HUES48 (cell line): Measurements from ENCODE around the gene ANXA10.
"Not testable (repeated sequence)": the region's sequence is repeated elsewhere in the genome, so short reads cannot be mapped to it uniquely, and the experiment has no call there.

Experiments
- H3K27ac ChIP-seq: one replicate; pipeline ENCODE4 v1.7.0; 2013; ENCODE audit warnings: low read depth, low read length, inconsistent platforms
- H3K27me3 ChIP-seq: 2 replicates; pipeline ENCODE4 v1.6.1; 2013; ENCODE audit warnings: mild to moderate bottlenecking, low read length; ENCODE audit not compliant: control insufficient read depth, insufficient read depth
- H3K36me3 ChIP-seq: 2 replicates; pipeline ENCODE4 v1.6.1; 2013; ENCODE audit warnings: low read length; ENCODE audit not compliant: control insufficient read depth, insufficient read depth
- H3K4me1 ChIP-seq: 2 replicates; pipeline ENCODE4 v1.6.1; 2013; ENCODE audit warnings: mild to moderate bottlenecking, low read length; ENCODE audit not compliant: control insufficient read depth, insufficient read depth
- H3K4me3 ChIP-seq: 2 replicates; pipeline ENCODE4 v1.5.1; 2013; ENCODE audit warnings: mild to moderate bottlenecking, low read depth, low read length
- H3K9ac ChIP-seq: 2 replicates; pipeline ENCODE4 v1.6.1; 2013; ENCODE audit warnings: mild to moderate bottlenecking, low read depth, low read length, moderate library complexity
- H3K9me3 ChIP-seq: 2 replicates; pipeline ENCODE4 v1.6.1; 2013; ENCODE audit warnings: low read length; ENCODE audit not compliant: control insufficient read depth, insufficient read depth

Gene ANXA10

DNA sequence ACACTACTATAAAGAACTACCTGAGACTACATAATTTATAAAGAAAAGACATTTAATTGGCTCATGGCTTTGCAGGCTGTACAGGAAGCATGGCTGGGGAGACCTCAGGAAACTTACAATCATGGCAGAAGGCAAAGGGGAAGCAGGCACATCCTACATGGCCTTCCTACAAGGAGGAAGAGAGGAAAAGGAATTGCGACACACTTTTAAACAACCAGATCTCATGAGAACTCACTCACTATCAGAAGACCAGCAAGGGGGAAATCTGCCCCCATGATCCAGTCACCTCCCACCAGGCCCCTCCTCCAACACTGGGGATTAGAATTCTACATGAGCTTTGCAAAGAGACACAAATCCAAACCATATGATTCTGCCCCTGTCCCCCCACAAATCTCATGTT is 43.5 kb downstream of the ANXA10 start:
- H3K4me3 ChIP-seq, H3K4me1 ChIP-seq, H3K36me3 ChIP-seq, H3K27ac ChIP-seq, H3K27me3 ChIP-seq, H3K9ac ChIP-seq, H3K9me3 ChIP-seq: not testable (repeated sequence)

DNA sequence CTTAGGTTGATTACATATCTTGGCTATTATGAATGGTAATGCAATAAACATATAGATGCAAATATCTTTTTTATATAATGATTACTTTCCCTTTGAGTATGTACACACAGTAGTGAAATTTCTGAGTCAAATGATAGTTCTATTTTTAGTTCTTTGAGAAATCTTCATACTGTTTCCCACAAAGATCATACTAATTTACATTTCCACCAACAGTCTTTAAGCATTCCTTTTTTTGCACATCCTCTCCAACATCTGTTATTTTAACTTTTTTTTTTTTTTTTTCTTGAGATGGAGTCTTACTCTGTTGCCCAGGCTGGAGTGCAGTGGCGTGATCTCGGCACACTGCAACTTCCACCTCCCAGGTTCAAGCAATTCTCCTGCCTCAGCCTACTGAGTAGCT is 45.4 kb downstream of the ANXA10 start:
- H3K27me3 ChIP-seq, H3K27ac ChIP-seq, H3K9ac ChIP-seq, H3K4me3 ChIP-seq, H3K9me3 ChIP-seq, H3K36me3 ChIP-seq, H3K4me1 ChIP-seq: not testable (repeated sequence)

DNA sequence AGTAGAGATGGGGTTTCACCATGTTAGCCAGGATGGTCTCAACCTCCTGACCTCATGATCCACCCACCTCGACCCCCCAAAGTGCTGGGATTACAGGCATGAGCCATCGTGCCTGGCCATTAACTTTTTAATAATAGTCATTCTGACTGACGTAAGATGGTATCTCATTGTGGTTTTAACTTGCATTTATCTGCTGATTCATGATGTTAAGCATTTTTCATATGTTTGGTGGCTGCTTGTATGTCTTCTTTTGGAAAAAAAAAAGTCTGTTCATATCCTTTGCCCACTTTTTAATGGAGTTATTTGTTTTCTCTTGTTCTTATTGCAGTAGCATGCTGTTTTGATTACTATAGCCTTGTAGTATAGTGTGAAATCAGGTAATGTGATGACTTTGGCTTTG is 45.8 kb downstream of the ANXA10 start:
- Histone ChIP-seq H3K9me3 (no peaks in the 10 kb centered on the region), H3K4me3 (no peak overlapping the region), H3K9ac (no peak overlapping the region), H3K27ac (no peak overlapping the region), H3K36me3 (no peaks in the 10 kb centered on the region), H3K27me3 (no peaks in the 10 kb centered on the region), H3K4me1 (no peaks in the 10 kb centered on the region)

DNA sequence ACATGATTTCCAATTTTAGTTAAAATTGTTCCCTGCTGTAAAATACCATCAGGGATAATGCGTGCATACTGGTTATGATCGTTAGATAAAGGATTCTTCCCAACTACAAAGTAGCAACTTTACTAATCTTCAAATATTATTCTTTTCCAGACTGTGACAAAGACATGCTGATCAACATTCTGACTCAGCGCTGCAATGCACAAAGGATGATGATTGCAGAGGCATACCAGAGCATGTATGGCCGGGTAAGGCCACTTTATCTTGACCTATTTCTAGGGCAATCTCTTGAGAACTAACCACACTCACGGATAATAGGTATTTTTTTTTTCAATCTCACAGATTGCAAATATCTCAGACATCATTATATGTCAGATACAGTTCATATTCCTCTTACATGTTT is 47.0 kb downstream of the ANXA10 start:
- Histone ChIP-seq H3K9ac (no peak overlapping the region), H3K27ac (no peak overlapping the region), H3K4me1 (no peaks in the 10 kb centered on the region), H3K4me3 (no peak overlapping the region), H3K27me3 (no peaks in the 10 kb centered on the region), H3K9me3 (no peaks in the 10 kb centered on the region), H3K36me3 (no peaks in the 10 kb centered on the region)

DNA sequence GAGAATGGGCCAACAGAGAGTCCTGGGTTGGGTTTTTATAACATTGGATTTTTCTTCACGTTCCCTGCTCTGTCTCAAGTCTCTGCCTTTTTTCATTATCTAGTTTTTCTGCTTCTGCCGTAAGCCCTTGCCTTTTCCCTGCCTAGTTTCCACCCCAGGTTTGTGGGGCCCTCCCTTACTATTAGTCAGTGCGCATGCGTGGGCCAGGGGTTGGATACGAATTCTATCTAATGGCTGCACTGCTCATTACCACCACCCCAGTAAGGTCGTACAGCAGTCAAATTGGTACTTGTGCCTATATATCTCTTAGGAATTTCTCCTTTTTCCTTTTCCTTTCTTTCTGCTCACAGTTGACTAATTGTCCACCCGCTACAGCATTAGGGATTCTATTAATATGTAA is 49.4 kb downstream of the ANXA10 start:
- H3K9me3 ChIP-seq: no peaks in the 10 kb centered on the region
- H3K27me3 ChIP-seq: no peaks in the 10 kb centered on the region
- no peak overlapping the region for H3K27ac ChIP-seq
- H3K36me3 ChIP-seq: no peaks in the 10 kb centered on the region
- H3K4me1 ChIP-seq: no peaks in the 10 kb centered on the region
- H3K4me3 ChIP-seq: no peak overlapping the region
- H3K9ac ChIP-seq: no peak overlapping the region

DNA sequence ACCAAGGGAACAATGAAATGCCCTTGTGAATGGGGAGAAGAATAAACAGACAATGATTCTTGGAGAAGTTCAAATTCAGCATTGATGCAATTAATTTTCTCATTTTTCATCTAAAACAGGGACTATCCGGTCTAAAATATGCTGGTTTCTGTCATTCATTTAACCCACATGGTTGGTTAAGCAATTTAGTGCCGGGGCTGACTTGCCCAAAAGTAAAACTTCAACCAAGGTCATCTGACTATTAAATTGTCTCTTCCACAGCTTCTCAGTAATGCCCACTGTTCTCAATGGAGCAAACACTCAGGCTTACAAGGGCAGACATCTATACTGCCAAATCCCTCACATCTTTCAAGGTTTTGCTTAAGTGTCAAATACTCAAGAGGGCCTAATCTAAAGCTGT is 51.3 kb downstream of the ANXA10 start:
- no peaks in the 10 kb centered on the region for H3K9me3 ChIP-seq
- no peak overlapping the region for H3K4me3 ChIP-seq
- H3K27ac ChIP-seq: no peak overlapping the region
- H3K36me3 ChIP-seq: no peaks in the 10 kb centered on the region
- H3K9ac ChIP-seq: no peak overlapping the region
- no peaks in the 10 kb centered on the region for H3K4me1 ChIP-seq
- H3K27me3 ChIP-seq: no peaks in the 10 kb centered on the region

DNA sequence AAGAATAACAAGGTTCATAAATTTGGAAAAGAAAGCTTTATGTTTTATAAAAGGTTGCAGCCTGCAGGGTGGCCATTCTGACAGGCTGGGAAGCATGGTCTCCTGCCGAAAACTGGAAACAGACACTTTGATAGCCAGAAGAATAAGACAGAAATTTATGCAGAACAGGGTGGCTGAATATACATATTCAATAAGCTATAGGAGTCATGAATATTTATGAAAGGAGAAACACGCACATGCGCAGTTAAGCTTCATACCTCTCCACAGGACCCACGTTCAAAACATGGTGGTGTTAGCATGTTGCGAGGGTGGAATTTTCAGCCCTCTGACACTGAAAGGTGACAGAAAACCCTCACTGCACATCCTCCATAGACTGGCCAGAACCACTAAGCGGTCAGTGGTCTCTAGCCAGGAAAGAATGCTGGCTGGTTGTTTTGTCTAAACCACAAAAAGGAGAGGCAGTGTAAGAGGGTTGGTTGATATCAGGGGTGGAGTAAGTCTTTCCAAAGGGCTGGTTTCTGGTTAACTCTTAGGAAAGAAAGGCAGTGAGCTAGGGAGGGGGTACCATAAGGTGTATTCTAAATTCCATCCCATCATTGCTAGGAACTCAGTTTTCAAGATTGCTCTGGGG is 58.2 kb downstream of the ANXA10 start:
- Histone ChIP-seq H3K9ac (no peak overlapping the region), H3K36me3 (no peaks in the 10 kb centered on the region), H3K4me3 (no peak overlapping the region)

DNA sequence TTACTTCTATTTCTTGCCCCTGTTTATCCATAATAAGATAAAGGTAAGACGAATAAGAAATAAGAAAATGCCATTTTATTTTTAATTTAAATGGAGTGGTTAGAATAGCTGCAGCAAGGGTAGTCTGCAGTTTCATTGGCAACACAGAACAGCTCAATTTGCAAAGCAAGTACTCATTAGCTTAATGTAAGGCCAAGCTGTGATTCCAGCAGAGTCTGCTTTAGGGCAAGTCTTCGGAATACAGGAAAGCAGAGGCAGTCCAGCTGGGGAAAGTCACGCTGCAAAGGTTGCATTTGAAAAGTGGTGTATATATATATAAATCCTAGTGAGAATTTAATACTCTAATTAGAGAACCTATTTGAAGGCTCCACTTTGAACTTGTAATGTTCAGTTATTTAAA is 59.0 kb downstream of the ANXA10 start:
- Histone ChIP-seq H3K36me3 (no peaks in the 10 kb centered on the region), H3K4me1 (peaks cover 34% of the 10 kb centered on the region), H3K9ac (no peak overlapping the region), H3K27ac (peak overlapping the region; percentile 31), H3K27me3 (no peaks in the 10 kb centered on the region), H3K4me3 (peak overlapping the region; percentile 36), H3K9me3 (no peaks in the 10 kb centered on the region)

More for the DNA sequence above, 58.2 kb downstream of the ANXA10 start:
- Histone ChIP-seq H3K27ac (peak overlapping the region; percentile 5), H3K4me1 (peaks cover 34% of the 10 kb centered on the region), H3K9me3 (no peaks in the 10 kb centered on the region), H3K27me3 (no peaks in the 10 kb centered on the region)

DNA sequence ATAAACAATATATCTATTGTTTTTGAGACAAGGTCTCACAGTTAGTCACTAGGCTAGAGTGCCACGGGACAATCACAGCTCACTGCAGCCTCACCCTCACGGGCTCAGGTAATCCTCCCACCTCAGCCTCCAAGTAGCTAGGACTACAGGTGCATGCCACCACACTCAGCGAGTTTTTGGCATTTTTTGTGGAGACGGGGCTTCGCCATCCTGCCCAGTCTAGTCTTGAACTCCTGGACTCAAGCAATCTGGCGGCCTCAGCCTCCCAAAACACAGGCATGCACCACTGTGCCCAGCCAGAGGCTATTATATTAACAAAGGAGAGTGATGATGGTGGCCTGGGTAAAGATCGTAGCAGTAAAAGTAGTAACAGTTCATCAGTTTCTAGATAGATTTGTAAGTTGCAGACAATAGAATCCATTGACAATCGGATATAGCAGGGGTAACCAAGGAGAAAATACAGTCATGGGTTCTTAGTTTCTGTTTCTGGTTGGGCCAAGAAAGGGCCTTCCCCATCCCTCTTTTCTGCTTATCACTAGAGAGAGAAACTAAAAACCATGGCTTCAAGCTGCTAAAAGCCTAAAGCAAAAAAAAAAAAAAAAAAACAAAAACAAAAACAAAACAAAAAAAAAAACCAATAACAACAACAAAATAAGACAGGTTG is 60.6 kb downstream of the ANXA10 start:
- H3K9me3 ChIP-seq: no peaks in the 10 kb centered on the region
- H3K4me3 ChIP-seq: no peak overlapping the region
- no peaks in the 10 kb centered on the region for H3K36me3 ChIP-seq
- H3K4me1 ChIP-seq: peaks cover 34% of the 10 kb centered on the region
- H3K27ac ChIP-seq: no peak overlapping the region
- H3K27me3 ChIP-seq: no peaks in the 10 kb centered on the region
- no peak overlapping the region for H3K9ac ChIP-seq

DNA sequence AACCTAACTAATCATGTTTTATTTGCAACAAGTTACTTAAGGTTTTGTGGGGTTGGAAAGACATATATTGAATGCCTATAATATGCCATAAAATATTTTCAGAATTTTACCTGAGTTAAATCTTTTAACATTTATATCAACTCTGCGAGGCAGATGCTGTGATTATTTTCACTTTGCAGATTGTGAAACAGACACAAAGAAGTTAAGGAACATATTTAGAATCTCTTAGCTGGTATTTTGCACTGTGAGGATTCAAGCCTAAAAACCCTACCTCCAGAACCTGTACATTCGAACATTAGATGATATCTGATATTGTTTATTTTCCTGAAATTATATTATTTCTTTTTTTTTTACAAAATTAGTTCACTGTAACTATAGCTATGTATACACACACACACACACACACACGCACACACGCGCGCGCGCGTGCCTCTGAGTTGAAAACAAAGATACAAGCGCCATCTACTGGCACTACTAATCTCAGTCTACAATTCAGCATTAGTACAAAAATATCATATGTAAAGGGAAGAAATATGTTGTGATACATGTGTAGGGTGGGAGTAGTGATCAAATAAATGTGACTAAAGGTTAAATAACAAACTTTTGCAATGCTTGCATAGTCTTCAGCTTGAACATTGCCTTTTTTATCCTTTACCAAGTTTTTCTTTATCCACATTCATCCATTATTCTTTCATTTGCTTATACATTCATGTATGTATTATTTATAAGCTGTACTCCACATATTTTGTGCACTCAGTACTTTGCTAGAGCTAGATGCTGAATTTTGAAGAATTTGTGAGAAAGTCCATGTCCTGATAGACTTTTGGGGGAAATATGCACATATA is 61.5 kb downstream of the ANXA10 start:
- H3K4me3 ChIP-seq: no peak overlapping the region

More for the DNA sequence above, 61.5 kb downstream of the ANXA10 start:
- no peaks in the 10 kb centered on the region for H3K36me3 ChIP-seq
- no peak overlapping the region for H3K9ac ChIP-seq
- no peaks in the 10 kb centered on the region for H3K27me3 ChIP-seq
- peaks cover 34% of the 10 kb centered on the region for H3K4me1 ChIP-seq
- H3K9me3 ChIP-seq: no peaks in the 10 kb centered on the region
- no peak overlapping the region for H3K27ac ChIP-seq
